ENCODE data around the gene TKFC.

Gene TKFC

DNA sequence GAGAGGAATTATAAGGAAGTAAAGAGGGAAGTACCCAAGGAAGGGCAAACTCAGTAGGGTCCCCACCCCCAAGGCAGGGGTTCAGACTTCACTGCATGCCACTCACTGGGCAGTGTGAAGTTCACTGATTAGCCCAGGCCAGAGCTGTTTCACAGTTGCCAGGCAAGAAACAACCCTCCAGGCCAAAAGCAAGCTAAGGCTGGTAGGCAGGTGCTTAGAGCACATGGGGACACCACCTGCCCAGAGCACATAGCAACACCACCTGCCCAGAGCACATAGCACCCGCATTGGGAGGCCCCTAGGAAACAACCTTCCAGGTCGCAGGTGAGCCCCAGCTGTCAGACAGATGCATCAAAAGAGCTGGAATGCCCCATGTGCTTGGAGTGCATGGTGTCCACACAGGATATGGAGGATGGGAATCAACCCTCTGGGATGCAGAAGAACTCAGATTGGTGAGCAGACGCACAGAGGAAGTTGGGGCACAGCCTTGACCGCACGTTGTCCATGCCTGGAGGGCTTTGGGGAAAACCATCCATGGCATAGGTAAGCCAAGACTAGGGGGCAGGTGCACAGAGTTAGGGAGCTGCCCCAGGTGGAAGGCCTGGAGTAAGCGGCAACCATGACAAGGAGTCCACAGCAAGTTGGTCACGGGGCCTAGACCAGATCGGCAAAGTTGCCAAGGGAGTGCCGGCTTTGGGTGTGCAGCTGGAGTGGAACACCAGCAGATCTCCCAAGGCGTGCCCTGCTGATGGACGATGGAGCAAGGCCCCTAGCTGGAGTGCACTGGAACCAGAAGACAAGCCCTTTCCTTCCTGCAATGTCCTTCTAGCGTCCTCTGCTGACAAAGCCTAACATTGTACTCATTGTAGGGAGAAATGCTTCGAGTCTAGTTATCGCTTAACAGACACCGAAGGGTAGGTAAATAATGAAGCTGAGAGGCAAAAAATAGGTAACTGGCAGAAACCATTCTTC lies 51.5 kb downstream of the TKFC start:
- TF ChIP-seq ZNF70 (CRISPR knock-in tag; IDR thresholded peaks at IDR 0.05): no peak
- no peak for TF ChIP-seq ESRRG (CRISPR knock-in tag; IDR thresholded peaks at IDR 0.05)
- TF ChIP-seq TOX (CRISPR knock-in tag; IDR thresholded peaks at IDR 0.05; ENCODE audit: borderline replicate concordance): no peak
- TF ChIP-seq, protein P1, sequence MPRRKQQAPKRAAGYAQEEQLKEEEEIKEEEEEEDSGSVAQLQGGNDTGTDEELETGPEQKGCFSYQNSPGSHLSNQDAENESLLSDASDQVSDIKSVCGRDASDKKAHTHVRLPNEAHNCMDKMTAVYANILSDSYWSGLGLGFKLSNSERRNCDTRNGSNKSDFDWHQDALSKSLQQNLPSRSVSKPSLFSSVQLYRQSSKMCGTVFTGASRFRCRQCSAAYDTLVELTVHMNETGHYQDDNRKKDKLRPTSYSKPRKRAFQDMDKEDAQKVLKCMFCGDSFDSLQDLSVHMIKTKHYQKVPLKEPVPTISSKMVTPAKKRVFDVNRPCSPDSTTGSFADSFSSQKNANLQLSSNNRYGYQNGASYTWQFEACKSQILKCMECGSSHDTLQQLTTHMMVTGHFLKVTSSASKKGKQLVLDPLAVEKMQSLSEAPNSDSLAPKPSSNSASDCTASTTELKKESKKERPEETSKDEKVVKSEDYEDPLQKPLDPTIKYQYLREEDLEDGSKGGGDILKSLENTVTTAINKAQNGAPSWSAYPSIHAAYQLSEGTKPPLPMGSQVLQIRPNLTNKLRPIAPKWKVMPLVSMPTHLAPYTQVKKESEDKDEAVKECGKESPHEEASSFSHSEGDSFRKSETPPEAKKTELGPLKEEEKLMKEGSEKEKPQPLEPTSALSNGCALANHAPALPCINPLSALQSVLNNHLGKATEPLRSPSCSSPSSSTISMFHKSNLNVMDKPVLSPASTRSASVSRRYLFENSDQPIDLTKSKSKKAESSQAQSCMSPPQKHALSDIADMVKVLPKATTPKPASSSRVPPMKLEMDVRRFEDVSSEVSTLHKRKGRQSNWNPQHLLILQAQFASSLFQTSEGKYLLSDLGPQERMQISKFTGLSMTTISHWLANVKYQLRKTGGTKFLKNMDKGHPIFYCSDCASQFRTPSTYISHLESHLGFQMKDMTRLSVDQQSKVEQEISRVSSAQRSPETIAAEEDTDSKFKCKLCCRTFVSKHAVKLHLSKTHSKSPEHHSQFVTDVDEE (CRISPR knock-in tag; IDR thresholded peaks at IDR 0.05): no peak
- no peak for TF ChIP-seq PPARA (CRISPR knock-in tag; IDR thresholded peaks at IDR 0.05; ENCODE audit: borderline replicate concordance)
- ATAC-seq: peak; percentile 55

- ATAC-seq: no peak
- TF ChIP-seq ESRRG (CRISPR knock-in tag; IDR thresholded peaks at IDR 0.05): no peak
- TF ChIP-seq ZC3H10 (CRISPR knock-in tag; IDR thresholded peaks at IDR 0.05): no peak
- TF ChIP-seq CSDC2 (CRISPR knock-in tag; IDR thresholded peaks at IDR 0.05): no peak
- no peak for TF ChIP-seq ZFP30 (CRISPR knock-in tag; IDR thresholded peaks at IDR 0.05)
- TF ChIP-seq, protein P1 (CRISPR knock-in tag; IDR thresholded peaks at IDR 0.05): no peak
- TF ChIP-seq PATZ1 (CRISPR knock-in tag; IDR thresholded peaks at IDR 0.05; ENCODE audit: borderline replicate concordance): no peak
- TF ChIP-seq SNAI2 (CRISPR knock-in tag; IDR thresholded peaks at IDR 0.05): no peak
- TF ChIP-seq ZNF70 (CRISPR knock-in tag; IDR thresholded peaks at IDR 0.05): no peak
- no peak for TF ChIP-seq BACH2 (CRISPR knock-in tag; IDR thresholded peaks at IDR 0.05; ENCODE audit: borderline replicate concordance)
These were observed 57.1 kb downstream of the TKFC start for GRCh38 chr11:61390161-61390560.

DNA sequence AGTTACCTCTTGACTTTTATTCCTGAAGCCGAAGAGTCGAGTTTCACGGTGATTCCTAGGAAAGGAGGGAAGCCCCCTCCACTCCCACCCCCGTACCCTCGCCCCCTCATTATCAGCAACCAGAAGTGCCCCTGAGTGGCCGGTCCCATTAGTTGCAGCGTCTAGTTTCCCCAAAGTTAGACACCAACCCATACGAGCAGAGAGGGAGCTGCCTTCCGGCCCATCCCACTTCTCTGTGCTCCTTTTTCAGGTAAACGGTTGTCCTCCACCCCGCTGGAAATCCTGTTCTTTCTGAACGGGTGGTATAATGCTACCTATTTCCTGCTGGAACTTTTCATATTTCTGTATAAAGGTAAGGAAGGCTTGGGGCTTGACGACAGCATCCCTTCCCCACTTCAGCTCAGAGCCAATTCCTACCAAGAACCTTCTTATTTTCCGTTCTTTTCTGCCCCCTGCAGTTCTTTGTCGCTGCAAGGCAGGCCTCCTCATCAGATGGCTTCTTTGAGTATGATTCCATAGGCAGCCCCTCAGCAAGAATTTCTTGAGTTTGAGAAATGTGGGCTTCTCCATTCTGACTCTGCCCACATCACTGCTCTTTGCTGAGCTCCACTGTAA lies 60.1 kb downstream of the TKFC start:
- TF ChIP-seq GLIS3 (CRISPR knock-in tag; IDR thresholded peaks at IDR 0.05): no peak
- no peak for TF ChIP-seq ESRRG (CRISPR knock-in tag; IDR thresholded peaks at IDR 0.05)
- TF ChIP-seq, protein P2, sequence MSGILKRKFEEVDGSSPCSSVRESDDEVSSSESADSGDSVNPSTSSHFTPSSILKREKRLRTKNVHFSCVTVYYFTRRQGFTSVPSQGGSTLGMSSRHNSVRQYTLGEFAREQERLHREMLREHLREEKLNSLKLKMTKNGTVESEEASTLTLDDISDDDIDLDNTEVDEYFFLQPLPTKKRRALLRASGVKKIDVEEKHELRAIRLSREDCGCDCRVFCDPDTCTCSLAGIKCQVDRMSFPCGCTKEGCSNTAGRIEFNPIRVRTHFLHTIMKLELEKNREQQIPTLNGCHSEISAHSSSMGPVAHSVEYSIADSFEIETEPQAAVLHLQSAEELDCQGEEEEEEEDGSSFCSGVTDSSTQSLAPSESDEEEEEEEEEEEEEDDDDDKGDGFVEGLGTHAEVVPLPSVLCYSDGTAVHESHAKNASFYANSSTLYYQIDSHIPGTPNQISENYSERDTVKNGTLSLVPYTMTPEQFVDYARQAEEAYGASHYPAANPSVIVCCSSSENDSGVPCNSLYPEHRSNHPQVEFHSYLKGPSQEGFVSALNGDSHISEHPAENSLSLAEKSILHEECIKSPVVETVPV (CRISPR knock-in tag; IDR thresholded peaks at IDR 0.05): no peak
- TF ChIP-seq BACH2 (CRISPR knock-in tag; IDR thresholded peaks at IDR 0.05; ENCODE audit: borderline replicate concordance): no peak
- no peak for TF ChIP-seq PATZ1 (CRISPR knock-in tag; IDR thresholded peaks at IDR 0.05; ENCODE audit: borderline replicate concordance)
- no peak for TF ChIP-seq POU6F1 (CRISPR knock-in tag; IDR thresholded peaks at IDR 0.05; ENCODE audit: borderline replicate concordance, low read depth)
- no peak for TF ChIP-seq ZNF565 (CRISPR knock-in tag; conservative IDR thresholded peaks at IDR 0.05; ENCODE audit: low read depth)
- no peak for TF ChIP-seq OSR1 (CRISPR knock-in tag; IDR thresholded peaks at IDR 0.05)
- no peak for TF ChIP-seq ZFP30 (CRISPR knock-in tag; IDR thresholded peaks at IDR 0.05)
- TF ChIP-seq RARB (CRISPR knock-in tag; IDR thresholded peaks at IDR 0.05): no peak
- no peak for TF ChIP-seq ZC3H10 (CRISPR knock-in tag; IDR thresholded peaks at IDR 0.05)
- TF ChIP-seq PPARA (CRISPR knock-in tag; IDR thresholded peaks at IDR 0.05; ENCODE audit: borderline replicate concordance): no peak
- no peak for TF ChIP-seq ZFP3 (CRISPR knock-in tag; IDR thresholded peaks at IDR 0.05)
- peak; percentile 72 for ATAC-seq

Data from SK-N-SH treated with all-trans-retinoic acid at 6 μM for 48 hours (cell line).